ENCODE measurements around the gene FNIP1.

FNIP1 gene

DNA sequence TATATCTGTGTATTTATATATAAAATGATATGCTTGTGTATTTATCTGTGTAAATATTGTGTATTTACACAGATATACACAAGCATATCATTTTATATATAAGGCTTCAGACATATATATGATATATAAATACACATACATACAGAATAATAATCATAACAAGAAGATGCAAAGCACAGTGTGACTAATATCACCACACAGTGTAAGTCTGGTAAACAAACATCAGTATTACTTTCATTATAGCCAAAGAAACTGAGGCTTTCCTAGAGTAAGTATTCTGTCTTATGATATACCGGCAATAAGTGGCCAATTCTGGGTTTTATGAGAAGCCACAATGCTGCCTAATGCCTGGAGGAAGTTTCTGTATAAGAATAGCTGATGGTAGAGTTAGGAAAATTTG is 131.9 kb downstream of the FNIP1 start:
- POLR2A ChIA-PET, result no interaction called here
- no peak for DNase-seq (ENCODE audit: extremely low spot score)
- CTCF ChIA-PET, result interaction anchor here (1.0 kb wide), 1 partner anchor 13 kb away, joined by 3 read pairs; no protein-coding TSS in a partner anchor
- TF ChIP-seq L3MBTL2 (conservative IDR thresholded peaks at IDR 0.05) (no peak), FOXK2 (IDR thresholded peaks at IDR 0.05) (no peak), LEF1 (IDR thresholded peaks at IDR 0.05; ENCODE audit: borderline replicate concordance) (no peak), FOXA1 (IDR thresholded peaks at IDR 0.05) (no peak), ARNT (IDR thresholded peaks at IDR 0.05) (no peak)

GRCh38 chr5:131661933-131662332 is 134.9 kb downstream of the FNIP1 start:
- TF ChIP-seq FOXA1 (IDR thresholded peaks at IDR 0.05), result no peak
- TF ChIP-seq L3MBTL2 (conservative IDR thresholded peaks at IDR 0.05), result no peak
- TF ChIP-seq CTBP1 (IDR thresholded peaks at IDR 0.05; ENCODE audit: borderline replicate concordance), result no peak
- TF ChIP-seq NFRKB (IDR thresholded peaks at IDR 0.05), result no peak
- no peak for TF ChIP-seq ZNF384 (IDR thresholded peaks at IDR 0.05)
- ChIA-PET CTCF (no interaction called here), POLR2A (no interaction called here)
- no peak for DNase-seq (ENCODE audit: extremely low spot score)

DNA sequence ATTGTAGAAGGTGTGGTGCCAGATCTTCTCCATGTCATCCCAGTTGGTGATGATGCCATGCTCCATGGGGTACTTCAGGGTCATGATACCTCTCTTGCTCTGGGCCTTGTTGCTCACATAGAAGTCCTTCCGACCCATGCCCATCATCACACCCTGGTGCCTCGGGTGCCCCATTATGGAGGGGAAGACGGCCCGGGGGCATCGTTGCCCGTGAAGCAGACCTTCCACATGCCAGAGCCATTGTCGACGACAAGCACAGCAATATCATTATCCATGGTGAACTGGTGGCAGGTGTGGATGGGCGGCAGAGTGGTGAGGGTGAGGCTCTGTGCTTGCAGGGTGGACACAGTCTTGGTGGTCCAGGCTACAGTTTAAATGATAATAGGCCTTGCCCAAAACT is 137.0 kb downstream of the FNIP1 start:
- no peak for DNase-seq (ENCODE audit: extremely low spot score)
- ChIA-PET CTCF (no interaction called here), POLR2A (no interaction called here)
- no peak for TF ChIP-seq FOXM1 (IDR thresholded peaks at IDR 0.05; ENCODE audit: borderline replicate concordance)

DNA sequence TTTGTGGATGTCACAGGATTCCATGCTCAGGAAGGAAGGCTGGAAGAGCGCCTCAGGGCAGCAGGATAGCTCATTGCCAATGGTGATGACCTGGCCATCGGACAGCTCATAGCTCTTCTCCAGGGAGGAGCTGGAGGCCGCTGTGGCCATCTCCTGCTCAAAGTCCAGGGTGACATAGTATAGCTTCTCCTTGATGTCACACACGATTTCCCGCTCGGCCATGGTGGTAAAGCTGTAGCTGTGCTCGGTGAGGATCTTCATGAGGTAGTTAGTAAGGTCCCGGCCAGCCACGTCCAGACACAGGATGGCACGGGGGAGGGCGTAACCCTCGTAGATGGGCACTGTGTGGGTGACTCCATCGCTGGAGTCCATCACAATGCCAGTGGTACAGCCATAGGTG is 137.5 kb downstream of the FNIP1 start:
- ChIA-PET POLR2A (no interaction called here), CTCF (no interaction called here)
- DNase-seq (ENCODE audit: extremely low spot score), result no peak
- TF ChIP-seq NFRKB (IDR thresholded peaks at IDR 0.05), result no peak
- no peak for TF ChIP-seq HDGF (IDR thresholded peaks at IDR 0.05; ENCODE audit: borderline replicate concordance)
- no peak for TF ChIP-seq LEF1 (IDR thresholded peaks at IDR 0.05; ENCODE audit: borderline replicate concordance)
- no peak for TF ChIP-seq FOXM1 (IDR thresholded peaks at IDR 0.05; ENCODE audit: borderline replicate concordance)
- TF ChIP-seq SP1 (IDR thresholded peaks at IDR 0.05), result no peak
- TF ChIP-seq SUZ12 (IDR thresholded peaks at IDR 0.05), result no peak
- TF ChIP-seq CTBP1 (IDR thresholded peaks at IDR 0.05; ENCODE audit: borderline replicate concordance), result no peak
- no peak for TF ChIP-seq PKNOX1 (IDR thresholded peaks at IDR 0.05)
- no peak for TF ChIP-seq L3MBTL2 (conservative IDR thresholded peaks at IDR 0.05)
- TF ChIP-seq BHLHE40 (IDR thresholded peaks at IDR 0.05; ENCODE audit: borderline replicate concordance), result no peak
- no peak for TF ChIP-seq FOXA1 (IDR thresholded peaks at IDR 0.05)
- no peak for TF ChIP-seq FOXK2 (IDR thresholded peaks at IDR 0.05)
- no peak for TF ChIP-seq TARDBP (IDR thresholded peaks at IDR 0.05)
- no peak for TF ChIP-seq ARNT (IDR thresholded peaks at IDR 0.05)
- no peak for TF ChIP-seq ZNF384 (IDR thresholded peaks at IDR 0.05)

GRCh38 chr5:131654776-131655175 is 142.0 kb downstream of the FNIP1 start:
- ChIA-PET POLR2A (no interaction called here), CTCF (no interaction called here)
- no peak for TF ChIP-seq FOXA1 (IDR thresholded peaks at IDR 0.05)
- no peak for TF ChIP-seq SUZ12 (IDR thresholded peaks at IDR 0.05)
- no peak for DNase-seq (ENCODE audit: extremely low spot score)

GRCh38 chr5:131654309-131654708 is 142.5 kb downstream of the FNIP1 start:
- ChIA-PET CTCF (no interaction called here), POLR2A (no interaction called here)
- no peak for DNase-seq (ENCODE audit: extremely low spot score)
- TF ChIP-seq HDGF (IDR thresholded peaks at IDR 0.05; ENCODE audit: borderline replicate concordance) (no peak), TARDBP (IDR thresholded peaks at IDR 0.05) (no peak), LEF1 (IDR thresholded peaks at IDR 0.05; ENCODE audit: borderline replicate concordance) (no peak), ELF4 (IDR thresholded peaks at IDR 0.05) (no peak), ZNF384 (IDR thresholded peaks at IDR 0.05) (no peak), SP1 (IDR thresholded peaks at IDR 0.05) (no peak)

- POLR2A ChIA-PET, result no interaction called here
- CTCF ChIA-PET, result no interaction called here
- no peak for TF ChIP-seq SUZ12 (IDR thresholded peaks at IDR 0.05)
- no peak for TF ChIP-seq SP1 (IDR thresholded peaks at IDR 0.05)
- no peak for TF ChIP-seq FOXA1 (IDR thresholded peaks at IDR 0.05)
- TF ChIP-seq ZNF384 (IDR thresholded peaks at IDR 0.05), result no peak
- no peak for TF ChIP-seq LEF1 (IDR thresholded peaks at IDR 0.05; ENCODE audit: borderline replicate concordance)
- no peak for DNase-seq (ENCODE audit: extremely low spot score)
These were observed 147.7 kb downstream of the FNIP1 start for GRCh38 chr5:131649161-131649560.

DNA sequence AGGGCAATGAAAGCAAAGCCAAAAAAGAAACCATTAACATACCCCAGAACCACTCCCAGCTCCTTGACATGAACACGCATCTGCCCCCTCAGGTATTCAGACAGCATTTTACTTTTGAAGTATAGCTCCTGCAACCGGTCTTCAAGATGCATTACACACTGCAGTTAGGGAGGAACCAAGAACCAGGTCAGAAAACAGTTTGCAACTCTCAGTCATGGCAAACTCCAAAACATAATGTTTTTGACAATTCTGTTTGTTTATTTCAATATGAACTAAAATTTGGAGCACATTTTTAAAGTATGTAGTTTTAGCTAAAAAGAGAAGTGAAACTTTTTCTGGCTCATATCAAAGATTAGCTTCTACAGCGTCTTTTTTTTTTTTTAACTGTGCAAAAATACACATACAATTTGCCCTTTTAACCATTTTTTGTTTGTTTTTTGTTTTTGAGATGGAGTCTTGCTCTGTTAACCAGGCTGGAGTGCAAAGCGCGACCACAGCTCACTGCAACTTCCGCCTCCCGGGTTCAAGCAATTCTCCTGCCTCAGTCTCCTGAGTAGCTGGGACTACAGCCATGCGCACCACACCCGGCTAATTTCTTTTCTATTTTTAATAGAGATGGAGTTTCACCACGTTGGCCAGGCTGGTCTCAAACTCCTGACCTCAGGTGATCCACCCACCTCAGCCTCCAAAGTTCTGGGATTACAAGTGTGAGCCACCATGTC is 149.6 kb downstream of the FNIP1 start:
- TF ChIP-seq HDGF (IDR thresholded peaks at IDR 0.05; ENCODE audit: borderline replicate concordance) (no peak), TARDBP (IDR thresholded peaks at IDR 0.05) (no peak), SP1 (IDR thresholded peaks at IDR 0.05) (no peak), SUZ12 (IDR thresholded peaks at IDR 0.05) (no peak), NFRKB (IDR thresholded peaks at IDR 0.05) (no peak), PKNOX1 (IDR thresholded peaks at IDR 0.05) (no peak), LEF1 (IDR thresholded peaks at IDR 0.05; ENCODE audit: borderline replicate concordance) (no peak), FOXM1 (IDR thresholded peaks at IDR 0.05; ENCODE audit: borderline replicate concordance) (no peak), ZNF384 (IDR thresholded peaks at IDR 0.05) (no peak), FOXA1 (IDR thresholded peaks at IDR 0.05) (no peak), CTBP1 (IDR thresholded peaks at IDR 0.05; ENCODE audit: borderline replicate concordance) (no peak)
- POLR2A ChIA-PET, result interaction anchor here (1.3 kb wide), 1 partner anchor 12 kb away, joined by 4 read pairs; no protein-coding TSS in a partner anchor

More for the DNA sequence above, 149.6 kb downstream of the FNIP1 start:
- CTCF ChIA-PET, result interaction anchor here (0.6 kb wide), 2 partner anchors 11 to 594 kb away, joined by 3 read pairs; no protein-coding TSS in a partner anchor
- DNase-seq (ENCODE audit: extremely low spot score), result no peak

Measured in HEK293T (cell line).